ENCODE measurements around the gene ASXL2.

GRCh38 chr2:25816249-25816648 is 62.0 kb downstream of the ASXL2 start:
- TF ChIP-seq GATA3 (IDR thresholded peaks at IDR 0.05; ENCODE audit: low read depth, low read length) (no peak), GATA2 (IDR thresholded peaks at IDR 0.05; ENCODE audit: low read depth, low read length) (no peak)

All from SH-SY5Y (cell line).